D721Med (cell line): ENCODE measurements around the gene VAMP1.

Experiments used
- DNase-seq: peaks from one replicate; pipeline ENCODE4 v3.0.0; 2011; ENCODE audit warnings: low spot score; ENCODE audit not compliant: insufficient read length
- FAIRE-seq: peaks from 2 replicates; lab custom pipeline; 2011; peaks lifted over from hg19 to GRCh38; lab: Jason Lieb, UNC
- TF ChIP-seq, protein P1 (sequence below): IDR thresholded peaks from 2 replicates; pipeline ENCODE4 v1.5.1; 2012; ENCODE audit warnings: mild to moderate bottlenecking, control low read depth; ENCODE audit not compliant: insufficient read depth; ENCODE audit errors: missing control alignments

The VAMP1 gene

DNA sequence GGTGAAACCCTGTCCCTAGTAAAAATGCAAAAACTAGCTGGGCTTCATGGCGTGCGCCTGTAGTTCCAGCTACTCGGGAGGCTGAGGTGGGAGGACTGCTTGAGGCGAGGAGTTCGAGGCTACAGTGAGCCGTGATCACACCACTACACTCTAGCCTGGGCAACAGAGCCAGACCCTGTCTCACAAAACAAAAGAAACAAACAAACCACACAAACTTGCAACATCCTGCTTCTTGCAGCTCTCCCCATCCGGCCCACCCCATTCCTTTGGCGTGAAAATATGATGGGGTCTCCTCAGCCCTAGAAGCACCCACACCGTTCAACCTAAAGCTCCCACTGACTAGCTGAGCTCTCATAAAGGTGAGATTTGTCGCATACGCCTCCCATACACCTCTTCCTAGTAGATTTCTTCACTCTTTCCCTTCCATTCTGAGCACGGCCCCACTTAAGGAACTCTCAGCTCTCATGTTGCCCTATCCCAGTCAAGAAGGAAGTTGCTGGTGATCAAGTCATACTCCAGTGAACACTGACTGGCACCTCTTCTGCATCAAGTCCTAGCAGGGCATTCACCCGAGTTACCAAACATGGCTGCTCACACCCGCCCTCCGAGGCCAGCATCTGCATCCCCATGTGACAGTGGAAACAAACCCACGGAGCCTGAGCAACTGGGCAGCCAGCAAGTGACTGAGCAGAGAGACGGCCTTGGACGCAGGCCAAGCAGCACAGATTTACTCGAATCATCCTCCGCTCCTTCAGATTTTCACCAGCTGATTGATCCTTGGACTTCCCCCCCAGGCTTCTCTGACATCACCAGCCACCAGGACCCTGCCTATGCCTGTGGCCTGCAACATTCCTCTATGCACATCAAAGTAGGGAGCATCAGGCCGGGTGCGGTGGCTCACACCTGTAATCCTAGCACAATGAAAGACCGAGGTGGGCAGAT, 44.6 kb downstream of the VAMP1 start:
- DNase-seq (no peak), FAIRE-seq (no peak)
- TF ChIP-seq, protein P1, sequence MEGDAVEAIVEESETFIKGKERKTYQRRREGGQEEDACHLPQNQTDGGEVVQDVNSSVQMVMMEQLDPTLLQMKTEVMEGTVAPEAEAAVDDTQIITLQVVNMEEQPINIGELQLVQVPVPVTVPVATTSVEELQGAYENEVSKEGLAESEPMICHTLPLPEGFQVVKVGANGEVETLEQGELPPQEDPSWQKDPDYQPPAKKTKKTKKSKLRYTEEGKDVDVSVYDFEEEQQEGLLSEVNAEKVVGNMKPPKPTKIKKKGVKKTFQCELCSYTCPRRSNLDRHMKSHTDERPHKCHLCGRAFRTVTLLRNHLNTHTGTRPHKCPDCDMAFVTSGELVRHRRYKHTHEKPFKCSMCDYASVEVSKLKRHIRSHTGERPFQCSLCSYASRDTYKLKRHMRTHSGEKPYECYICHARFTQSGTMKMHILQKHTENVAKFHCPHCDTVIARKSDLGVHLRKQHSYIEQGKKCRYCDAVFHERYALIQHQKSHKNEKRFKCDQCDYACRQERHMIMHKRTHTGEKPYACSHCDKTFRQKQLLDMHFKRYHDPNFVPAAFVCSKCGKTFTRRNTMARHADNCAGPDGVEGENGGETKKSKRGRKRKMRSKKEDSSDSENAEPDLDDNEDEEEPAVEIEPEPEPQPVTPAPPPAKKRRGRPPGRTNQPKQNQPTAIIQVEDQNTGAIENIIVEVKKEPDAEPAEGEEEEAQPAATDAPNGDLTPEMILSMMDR = no peak

DNA sequence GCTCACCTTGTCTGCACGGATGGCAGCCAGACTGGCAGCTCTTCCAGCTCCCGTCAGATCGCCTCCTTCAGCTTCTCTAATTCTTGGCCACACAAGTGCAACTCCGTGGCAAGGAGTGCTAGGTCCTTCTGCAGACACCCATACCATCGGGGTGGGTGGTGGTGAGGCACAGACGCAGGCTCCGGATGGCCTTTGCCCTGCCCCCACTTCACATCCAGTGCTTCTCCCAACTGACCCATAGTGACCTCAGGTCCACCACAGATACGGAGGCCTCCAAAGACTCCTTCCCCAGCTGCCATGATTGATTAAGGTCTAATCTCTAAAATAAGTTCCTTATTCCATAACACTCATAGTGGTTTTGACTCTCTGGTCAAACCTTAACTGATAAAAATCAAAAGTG, 45.6 kb downstream of the VAMP1 start:
- no peak for FAIRE-seq
- no peak for DNase-seq
- TF ChIP-seq, protein P1 = no peak

DNA sequence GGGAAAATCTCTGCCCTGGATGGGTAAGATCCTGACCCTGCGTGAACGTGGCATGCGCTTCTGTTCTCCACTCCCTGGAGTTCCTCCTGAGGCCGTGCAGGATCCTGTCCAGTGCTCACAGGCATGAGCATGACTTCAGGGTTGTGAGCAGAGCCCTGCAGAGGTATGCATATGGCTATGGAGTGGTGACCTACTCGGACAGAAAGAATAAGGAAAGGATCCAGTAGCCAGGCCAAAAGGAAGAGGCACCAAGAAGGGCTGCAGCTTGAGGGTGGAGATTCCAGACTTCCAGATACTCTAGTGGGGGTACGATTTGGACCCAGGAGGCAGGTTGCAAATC, 46.5 kb downstream of the VAMP1 start:
- TF ChIP-seq, protein P1 = no peak
- DNase-seq (no peak), FAIRE-seq (no peak)

DNA sequence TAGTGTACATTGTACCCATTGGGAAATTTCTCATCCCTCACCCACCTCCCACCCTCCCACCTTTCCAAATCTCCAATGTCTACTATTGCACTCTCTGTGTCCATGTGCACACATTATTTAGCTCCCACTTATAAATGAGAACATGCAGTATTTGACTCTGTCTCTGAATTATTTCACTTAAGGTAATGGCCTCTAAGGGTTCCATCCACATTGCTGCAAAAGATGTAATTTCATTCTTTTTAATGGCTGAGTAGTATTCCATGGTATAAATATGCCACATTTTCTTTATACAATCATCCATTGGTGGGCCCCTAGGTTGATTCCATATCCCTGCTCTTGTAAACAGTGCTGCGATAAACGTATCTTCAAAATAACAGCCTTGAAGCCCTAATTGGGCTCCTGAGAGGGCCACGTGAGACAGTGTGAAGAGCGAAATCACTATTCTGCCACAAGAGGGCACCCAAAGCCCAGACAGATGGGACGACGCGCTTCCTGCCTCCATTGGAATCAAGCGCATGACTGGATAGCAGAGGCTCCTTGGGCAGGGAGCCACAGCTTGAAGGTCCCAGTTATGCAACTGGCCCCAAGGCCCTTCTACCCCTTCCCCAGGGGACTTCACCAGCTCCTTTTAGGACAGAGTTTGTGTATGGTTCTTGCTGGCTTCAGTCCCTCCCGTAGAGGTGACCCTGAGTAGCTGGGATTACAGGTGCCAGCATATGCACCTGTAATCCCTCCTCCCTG, 47.0 kb downstream of the VAMP1 start:
- TF ChIP-seq, protein P1 = peak; percentile 94
- FAIRE-seq (no peak), DNase-seq (peak; percentile 70)

DNA sequence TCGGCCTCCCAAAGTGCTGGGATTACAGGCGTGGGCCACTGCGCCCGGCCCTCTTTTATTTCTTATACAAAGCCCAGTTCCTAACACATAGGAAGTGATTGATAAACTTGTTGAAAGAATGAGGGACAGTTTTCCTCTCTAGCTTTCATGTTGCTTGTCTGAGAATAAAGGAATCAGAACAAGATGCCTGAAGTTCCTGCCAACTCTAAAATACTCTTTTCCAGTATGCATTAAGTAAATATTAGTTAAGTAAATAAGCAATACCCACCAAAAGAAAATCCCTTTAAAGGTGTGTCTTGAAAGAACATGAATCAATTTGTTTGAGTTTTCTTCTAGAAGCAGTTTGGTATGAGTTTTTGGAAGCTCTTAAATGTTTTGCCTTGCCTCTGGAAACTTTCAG, 50.1 kb downstream of the VAMP1 start:
- no peak for DNase-seq
- TF ChIP-seq, protein P1 = no peak
- FAIRE-seq = no peak

DNA sequence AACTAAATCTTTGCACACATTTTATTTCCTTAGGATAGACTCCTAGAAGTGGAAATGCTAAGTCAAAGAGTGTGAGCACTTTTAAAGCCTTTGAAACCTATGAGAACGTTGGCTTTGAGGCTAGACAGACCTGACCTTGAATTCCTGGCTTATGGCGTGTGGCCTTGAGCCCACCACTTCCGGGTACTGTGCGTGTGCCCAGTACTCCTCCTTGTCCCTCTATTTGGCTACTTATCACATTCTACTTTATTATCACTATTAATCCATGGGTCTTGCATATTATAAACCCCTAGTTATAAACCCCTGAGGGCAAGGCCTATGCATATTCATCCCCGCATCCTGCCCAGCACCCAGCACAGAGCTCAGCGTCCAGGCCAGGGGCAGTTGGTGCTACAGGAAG, 51.7 kb downstream of the VAMP1 start:
- no peak for FAIRE-seq
- DNase-seq = no peak
- TF ChIP-seq, protein P1 = no peak

DNA sequence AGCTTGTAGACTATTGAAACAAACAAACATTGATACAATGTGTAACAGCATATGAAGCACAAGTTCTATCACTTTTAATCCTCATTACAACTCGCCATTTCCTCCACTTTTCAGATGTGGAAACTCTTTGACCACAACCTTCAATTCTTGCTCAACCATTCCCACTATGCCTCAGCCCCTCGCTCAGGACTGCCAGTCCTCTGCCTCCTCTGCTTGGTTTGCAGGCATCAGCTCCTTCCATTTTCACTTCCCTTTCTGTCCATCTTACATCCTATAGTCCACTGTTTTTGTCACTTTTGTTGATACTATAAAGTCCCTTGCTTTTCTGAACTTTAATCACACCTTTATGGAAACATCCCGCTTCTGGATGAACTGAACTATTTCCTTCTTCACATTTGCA, 53.9 kb downstream of the VAMP1 start:
- DNase-seq (no peak), FAIRE-seq (no peak)
- TF ChIP-seq, protein P1 = no peak
